Fibroblast of mammary gland (primary cell): ENCODE results near the gene FAM114A1.

Experiments
- DNase-seq: peaks from one replicate; pipeline ENCODE4 v3.0.0-alpha.2; 2010; ENCODE audit warnings: low read depth
- H3K4me3 ChIP-seq: 2 replicates; pipeline ENCODE4 v1.5.1; 2011; ENCODE audit warnings: low read depth, mild to moderate bottlenecking, low read length, moderate library complexity; ENCODE audit not compliant: control insufficient read depth
- TF ChIP-seq, protein P1 (sequence below): conservative IDR thresholded peaks from 2 replicates; pipeline ENCODE4 v1.5.1; 2011; ENCODE audit warnings: low read depth, low read length, inconsistent platforms; ENCODE audit not compliant: control insufficient read depth, insufficient read depth

Gene FAM114A1

DNA sequence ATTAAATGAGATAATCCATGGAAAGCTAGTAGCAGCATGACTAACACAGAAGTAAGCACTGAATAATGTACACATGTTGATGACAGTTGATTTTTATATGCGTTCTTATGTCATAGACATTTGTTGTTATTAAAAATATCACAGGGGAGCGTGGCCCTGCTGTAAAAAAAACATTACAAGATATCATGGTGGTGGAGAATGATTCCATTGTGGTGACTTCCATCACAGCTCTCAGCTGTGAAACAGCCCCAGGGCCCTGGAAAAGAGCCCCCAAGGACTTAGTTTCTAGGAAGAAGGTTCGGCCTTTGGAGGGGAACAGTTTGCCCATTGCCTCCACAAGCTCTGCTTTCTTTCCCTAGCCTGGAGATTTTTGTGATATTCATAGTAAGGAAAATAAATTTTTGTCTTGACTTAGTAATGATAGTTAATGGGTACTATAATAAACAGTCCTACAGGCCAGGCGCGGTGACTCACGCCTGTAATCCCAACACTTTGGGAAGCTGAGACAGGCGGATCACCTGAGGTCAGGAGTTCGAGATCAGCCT, 49.9 kb downstream of the FAM114A1 start:
- TF ChIP-seq, protein P1, sequence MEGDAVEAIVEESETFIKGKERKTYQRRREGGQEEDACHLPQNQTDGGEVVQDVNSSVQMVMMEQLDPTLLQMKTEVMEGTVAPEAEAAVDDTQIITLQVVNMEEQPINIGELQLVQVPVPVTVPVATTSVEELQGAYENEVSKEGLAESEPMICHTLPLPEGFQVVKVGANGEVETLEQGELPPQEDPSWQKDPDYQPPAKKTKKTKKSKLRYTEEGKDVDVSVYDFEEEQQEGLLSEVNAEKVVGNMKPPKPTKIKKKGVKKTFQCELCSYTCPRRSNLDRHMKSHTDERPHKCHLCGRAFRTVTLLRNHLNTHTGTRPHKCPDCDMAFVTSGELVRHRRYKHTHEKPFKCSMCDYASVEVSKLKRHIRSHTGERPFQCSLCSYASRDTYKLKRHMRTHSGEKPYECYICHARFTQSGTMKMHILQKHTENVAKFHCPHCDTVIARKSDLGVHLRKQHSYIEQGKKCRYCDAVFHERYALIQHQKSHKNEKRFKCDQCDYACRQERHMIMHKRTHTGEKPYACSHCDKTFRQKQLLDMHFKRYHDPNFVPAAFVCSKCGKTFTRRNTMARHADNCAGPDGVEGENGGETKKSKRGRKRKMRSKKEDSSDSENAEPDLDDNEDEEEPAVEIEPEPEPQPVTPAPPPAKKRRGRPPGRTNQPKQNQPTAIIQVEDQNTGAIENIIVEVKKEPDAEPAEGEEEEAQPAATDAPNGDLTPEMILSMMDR, result no peak
- no peak for DNase-seq
- H3K4me3 ChIP-seq, result no peak overlapping the region

DNA sequence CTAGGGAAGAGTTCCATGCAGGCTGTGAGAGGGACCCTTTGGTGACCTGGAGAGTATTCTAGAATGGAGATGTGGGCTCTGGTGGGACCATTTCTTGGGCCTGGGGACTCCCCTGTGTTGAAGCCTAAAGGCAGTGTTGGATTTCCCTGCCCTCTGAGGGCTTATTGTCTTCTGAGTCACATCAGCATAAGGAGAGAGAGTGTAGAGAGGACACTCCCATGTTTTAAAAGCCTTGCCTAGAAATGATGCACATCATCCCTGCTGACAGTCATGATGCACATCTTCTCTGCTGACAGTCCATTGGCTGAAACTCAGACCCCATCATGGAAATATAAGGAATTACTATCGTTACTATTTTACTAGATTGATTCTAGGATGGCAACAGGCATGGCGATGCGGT, 51.9 kb downstream of the FAM114A1 start:
- H3K4me3 ChIP-seq, result no peak overlapping the region
- TF ChIP-seq, protein P1, result no peak
- DNase-seq, result peak; percentile 15

DNA sequence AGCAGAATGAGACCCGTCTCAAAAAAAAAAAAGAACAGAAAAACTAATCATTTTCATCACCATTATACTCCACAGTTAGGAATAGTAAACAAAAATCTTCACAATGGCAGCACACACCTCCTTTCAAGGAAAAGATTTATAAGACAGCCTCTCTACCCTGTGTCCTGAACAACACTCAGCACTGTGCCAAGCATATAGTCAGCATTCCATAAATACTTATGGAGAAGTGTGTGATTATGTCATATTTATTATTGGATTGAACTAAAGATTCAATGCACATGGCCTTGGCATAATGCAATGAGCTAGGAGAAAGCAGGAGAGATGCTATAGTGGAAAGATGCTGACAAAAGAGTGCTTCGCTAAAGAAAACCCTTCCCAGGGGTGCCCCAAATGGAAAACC, 52.6 kb downstream of the FAM114A1 start:
- TF ChIP-seq, protein P1, result no peak
- no peak overlapping the region for H3K4me3 ChIP-seq
- DNase-seq, result no peak

DNA sequence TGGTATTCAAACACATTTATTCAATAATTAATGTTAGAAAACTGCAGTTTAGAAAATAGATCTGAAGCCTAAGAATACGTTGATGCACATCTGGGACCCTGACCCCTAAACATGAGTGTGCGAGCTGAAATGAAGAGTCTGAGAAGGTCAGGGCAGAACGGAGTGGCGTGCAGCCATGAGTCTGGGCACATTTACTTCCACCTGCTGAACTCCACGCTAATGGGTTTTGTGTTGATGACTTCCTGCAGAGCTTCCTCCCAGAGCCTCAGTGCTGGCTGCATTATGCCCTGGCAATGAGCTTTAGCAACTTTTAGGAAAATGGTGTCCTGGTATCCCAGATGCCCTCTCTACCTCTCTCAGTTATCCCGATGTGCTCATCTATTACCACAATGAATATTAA, 53.1 kb downstream of the FAM114A1 start:
- TF ChIP-seq, protein P1, result no peak
- no peak for DNase-seq
- no peak overlapping the region for H3K4me3 ChIP-seq

DNA sequence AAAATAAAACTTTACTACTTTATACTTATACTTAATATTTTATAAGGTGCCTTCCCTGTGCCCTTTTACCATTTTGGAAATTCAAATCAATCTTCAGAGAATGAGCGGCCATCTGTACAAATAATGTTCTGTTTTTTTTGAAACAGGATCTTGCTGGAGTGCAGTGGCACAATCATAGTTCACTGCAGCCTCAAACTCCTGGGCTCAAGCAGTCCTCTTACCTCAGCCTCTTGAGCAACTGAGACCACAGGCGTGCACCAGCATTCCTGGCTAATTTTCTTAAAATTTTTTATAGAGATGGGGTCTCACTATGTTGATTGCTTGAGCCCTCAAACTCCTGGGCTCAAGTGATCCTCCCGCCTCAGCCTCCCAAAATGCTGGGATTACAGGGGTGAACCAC, 53.5 kb downstream of the FAM114A1 start:
- DNase-seq, result no peak
- TF ChIP-seq, protein P1, result no peak

DNA sequence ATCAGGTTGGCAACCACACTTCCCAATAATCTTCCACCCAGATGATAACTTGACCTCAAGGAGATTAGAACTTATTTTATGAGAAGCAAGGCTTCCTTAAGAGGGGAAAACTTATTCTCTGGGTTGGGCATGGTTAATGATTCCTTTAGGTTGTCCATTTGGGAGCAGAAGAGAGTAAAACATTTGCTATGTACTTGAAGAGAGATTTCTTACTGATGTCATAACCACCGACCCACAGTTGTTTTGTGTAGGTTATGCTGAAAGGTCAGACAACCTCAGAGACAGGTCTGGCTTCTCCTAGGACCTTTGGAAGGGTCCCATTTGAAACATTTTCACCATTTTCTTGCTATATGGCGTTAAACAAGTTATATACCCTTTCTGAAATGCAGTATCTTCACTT, 56.1 kb downstream of the FAM114A1 start:
- no peak for DNase-seq

More for the DNA sequence above, 53.5 kb downstream of the FAM114A1 start:
- no peak overlapping the region for H3K4me3 ChIP-seq

More for the DNA sequence above, 56.1 kb downstream of the FAM114A1 start:
- H3K4me3 ChIP-seq, result no peak overlapping the region
- TF ChIP-seq, protein P1, result no peak
